Measurements from ENCODE around the gene MAVS.

Gene MAVS

DNA sequence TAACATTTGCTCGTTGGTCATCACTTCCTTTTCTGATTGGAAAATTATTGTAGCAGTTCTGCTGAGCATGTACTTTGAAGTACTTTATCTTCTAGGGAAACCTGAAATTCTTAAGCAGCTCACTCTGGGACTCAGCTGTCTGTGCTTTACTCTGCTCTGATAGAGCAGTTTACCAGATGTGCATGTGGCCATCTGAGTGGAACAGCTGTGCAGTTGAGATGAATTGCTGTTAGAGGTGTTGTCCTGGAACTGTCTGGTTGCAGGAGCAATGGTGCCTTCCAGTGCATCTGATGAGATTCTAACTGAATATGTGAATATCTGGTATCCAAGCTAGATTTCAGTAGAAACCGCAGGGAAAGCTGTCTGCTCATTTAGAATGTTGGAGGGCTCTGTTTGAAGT, 69.7 kb downstream of the MAVS start:
- peak; percentile 66 for DNase-seq

DNA sequence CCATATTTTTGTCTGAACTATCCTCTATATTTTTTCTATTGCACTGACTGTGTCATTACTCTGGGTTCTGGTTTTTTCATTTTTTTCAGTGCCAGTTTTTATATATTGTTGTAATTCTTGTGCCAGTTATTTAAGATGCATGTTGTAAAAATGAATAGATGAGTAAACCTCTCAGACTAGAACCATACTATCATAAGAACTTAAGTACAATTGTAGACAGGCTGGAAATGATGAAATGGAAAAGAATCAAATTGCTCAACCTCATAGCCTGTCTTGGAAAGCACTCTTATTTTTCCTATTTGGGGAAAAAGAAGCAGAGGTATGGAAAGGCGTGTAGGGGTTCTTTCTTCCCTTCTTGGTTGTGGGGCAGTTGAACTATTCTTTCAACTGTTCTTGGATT, 72.7 kb downstream of the MAVS start:
- DNase-seq: no peak

DNA sequence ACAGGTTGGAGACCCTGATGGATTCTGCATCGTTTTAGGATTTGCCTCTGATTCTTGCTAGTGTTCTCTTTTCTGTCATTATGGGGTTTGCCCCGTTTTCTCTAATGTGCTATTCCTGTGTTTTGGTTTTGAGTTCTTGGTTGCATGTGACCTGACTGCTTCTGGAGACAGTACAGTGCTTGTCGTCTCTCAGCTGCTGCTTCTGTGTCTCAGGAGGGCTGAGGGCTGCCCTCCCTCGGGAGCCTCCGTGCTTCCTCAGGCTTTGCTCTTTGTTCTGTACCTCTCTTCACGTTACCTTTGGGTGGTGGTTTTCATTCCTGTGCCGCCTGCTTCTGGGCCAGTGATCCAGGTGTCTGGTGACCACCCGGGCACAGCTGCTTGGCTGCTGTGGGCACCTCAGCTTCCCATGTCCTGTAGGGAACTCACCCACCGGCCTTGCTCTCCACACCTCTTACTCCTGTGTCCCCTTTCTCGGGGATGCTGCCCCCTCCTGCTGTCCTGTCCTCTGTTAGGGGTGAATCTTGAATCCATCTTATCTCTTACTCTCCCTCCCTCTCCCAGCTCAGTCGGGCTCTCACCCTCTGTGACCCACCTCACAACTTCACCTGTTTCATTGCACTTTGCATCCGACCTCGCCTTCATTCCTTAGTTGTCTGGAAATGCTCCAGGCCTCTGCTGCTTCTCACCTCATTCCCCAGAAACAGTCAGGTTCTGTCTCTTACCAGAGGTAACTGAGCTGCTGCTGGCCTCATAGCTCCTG, 75.8 kb downstream of the MAVS start:
- DNase-seq: no peak

DNA sequence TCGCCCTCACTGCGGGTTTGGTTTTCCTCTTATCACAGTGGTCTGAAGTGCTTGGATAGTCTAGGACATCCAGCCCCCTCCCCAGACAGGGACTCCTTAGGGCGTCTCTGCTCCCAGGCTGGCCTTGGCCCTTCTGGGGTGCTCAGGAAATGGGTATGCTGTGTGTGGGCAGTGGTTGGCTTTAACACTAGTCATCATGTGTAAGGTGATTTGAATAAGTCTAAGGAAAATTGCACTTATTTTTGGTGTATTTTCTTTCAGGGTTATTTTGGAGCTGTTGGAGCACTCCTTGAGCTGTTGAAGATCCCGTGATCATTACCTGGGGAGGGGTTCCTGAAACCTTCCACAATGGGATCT, 76.3 kb downstream of the MAVS start:
- DNase-seq: no peak

DNA sequence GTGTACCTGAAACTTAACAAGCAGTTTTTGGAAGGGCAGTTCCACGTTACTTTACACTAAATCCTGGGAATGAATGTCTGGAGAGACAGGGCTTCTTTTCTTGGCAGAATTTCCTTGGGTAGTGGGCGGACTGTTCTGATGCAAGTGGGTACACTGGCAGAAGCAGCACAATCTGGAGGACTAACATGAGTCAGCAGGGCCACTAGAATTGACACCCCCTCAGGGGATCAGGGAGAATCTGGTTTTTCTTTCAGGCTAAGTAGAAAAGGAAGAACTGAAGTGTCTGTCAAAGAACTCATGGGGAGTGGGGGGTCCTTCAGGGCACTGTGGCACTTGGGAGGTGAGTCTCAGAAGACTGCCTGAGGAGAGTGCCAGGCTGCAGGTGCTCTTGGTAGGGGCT, 77.2 kb downstream of the MAVS start:
- DNase-seq: peak; percentile 43

DNA sequence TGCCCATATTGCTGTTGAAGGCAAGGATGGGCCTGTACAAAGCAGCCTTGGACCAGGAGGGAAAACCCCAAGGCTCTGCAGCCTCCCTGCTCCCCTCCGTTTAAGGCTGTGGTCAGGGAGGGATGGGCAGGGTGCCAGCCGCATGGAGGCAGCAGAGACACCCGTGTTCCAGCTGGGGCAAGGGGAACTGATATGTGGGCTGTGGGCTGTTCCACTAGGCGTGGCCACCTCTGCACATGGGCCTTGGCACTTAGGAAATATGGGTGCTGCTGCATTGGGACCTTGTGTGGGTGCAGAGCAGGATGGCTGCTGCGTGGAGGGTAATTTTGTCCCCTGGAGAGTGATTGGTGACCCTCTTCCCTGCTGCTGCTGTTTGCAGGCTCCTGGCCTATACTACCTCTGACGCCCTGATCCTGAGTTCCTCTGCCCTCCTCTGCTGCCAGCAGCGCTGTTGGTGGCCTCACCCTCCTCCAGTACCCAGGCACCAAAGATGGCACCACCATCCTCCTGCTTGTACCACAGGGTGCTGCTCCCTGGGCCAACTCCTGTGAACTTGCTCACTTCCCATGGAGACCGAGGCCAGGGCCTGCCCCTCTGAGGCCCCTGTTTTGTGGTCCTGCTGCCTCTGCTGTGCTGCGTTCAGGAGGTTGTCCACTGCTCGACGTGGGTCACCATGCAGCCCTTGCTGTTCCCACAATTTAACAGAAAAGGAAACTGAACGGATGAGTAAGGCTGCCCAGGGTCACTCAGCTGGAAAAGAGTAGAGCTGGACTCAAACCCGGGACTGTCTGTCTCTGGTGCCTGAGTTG, 77.9 kb downstream of the MAVS start:
- peak; percentile 92 for DNase-seq

DNA sequence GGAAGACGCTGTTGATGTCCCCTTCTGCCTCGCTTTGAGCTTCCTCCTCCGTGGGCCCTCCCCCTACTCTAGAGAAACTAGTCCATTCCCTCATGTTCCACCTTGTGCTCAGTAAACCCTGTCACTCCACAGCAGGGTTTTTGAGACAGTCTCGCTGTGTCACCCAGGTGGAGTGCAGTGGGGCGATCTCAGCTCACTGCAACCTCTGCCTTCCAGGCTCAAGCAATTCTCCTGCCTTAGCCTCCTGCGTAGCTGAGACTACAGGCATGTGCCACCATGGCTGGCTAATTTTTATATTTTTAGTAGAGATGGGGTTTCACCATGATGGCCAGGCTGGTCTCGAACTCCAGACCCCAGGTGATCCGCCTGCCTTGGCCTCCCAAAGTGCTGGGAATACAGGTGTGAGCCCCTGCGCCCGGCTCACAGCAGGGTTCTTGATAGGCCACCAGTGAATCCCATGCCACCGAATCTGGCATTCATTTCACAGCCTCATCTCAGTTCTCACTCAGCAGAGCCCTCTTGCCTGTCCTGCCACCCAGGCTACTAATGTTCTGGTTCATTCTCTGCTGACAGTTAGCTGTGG, 78.6 kb downstream of the MAVS start:
- DNase-seq: no peak

All from hematopoietic multipotent progenitor cell treated with erythropoietin and hydrocortisone succinate and interleukin-3 and kit ligand, for 6 days (in vitro differentiated cells).